ENCODE data around the gene PCK2. TPM values are rescaled to one million over a fixed set of nuclear protein-coding genes. Genes with fewer than 3 reads are reported as not detected.

The PCK2 gene
- total and polyA plus RNA-seq, 2 of the 13 experiments (the other 11 are each of a cell fraction or from before 2014, with no cell fraction given): 129 to 272 TPM

DNA sequence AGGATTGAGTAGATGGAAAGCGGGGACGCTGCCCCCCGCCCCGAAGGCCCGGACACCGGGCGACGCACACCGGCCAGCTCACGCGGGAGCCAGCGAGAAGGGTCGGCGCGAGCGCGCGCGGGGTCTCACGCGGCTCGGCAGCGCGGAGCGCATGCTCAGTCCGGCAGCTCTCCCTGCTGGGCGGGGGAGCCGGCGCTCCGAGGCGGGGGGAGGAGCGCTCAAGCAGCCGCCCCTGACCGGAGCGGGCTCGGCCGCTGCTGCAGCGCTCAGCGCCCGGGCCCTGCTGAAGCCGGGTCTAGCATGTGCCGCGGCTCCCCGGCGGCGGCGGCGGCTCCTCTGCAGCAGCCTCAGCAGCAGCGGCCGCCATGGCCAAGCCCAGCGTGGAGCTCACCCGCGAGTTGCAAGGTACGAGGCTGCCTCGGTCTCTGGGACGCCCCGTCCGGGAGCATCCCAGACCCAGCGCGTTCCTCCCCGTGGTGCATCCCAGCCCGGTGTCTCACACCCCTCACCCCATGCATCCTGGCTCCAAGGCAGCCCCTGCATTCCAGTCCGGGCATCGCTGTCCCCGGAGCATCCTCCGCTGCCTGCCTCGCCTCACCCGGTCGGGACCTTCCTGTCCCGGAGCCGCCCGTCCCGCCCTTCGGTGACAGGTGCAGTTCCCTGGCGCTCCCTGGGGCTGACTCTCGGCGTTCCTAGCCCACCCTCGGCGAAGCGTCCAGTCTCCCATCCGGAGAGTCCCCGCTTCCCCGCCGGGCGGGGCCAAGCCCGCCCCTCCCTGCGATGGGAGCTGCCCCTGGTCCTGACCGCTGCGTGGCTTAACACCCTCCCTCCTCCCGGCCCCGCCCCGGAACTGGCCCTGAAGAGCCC is 42.1 kb upstream of the PCK2 start, which contains the start of gene CARMIL3 (continued):
- TF ChIP-seq, protein P1, sequence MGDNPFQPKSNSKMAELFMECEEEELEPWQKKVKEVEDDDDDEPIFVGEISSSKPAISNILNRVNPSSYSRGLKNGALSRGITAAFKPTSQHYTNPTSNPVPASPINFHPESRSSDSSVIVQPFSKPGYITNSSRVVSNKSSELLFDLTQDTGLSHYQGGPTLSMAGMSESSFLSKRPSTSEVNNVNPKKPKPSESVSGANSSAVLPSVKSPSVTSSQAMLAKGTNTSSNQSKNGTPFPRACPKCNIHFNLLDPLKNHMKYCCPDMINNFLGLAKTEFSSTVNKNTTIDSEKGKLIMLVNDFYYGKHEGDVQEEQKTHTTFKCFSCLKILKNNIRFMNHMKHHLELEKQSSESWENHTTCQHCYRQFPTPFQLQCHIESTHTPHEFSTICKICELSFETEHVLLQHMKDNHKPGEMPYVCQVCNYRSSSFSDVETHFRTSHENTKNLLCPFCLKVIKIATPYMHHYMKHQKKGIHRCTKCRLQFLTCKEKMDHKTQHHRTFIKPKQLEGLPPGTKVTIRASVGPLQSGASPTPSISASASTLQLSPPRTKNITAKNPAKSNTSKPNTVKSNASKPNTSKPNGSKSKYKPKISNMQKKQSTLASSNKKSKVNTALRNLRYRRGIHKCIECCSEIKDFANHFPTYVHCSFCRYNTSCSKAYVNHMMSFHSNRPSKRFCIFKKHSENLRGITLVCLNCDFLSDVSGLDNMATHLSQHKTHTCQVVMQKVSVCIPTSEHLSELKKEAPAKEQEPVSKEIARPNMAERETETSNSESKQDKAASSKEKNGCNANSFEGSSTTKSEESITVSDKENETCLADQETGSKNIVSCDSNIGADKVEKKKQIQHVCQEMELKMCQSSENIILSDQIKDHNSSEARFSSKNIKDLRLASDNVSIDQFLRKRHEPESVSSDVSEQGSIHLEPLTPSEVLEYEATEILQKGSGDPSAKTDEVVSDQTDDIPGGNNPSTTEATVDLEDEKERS (CRISPR knock-in tag; IDR thresholded peaks at IDR 0.05): no peak
- TF ChIP-seq ZFAT (CRISPR knock-in tag; conservative IDR thresholded peaks at IDR 0.05): no peak
- TF ChIP-seq, protein P2, sequence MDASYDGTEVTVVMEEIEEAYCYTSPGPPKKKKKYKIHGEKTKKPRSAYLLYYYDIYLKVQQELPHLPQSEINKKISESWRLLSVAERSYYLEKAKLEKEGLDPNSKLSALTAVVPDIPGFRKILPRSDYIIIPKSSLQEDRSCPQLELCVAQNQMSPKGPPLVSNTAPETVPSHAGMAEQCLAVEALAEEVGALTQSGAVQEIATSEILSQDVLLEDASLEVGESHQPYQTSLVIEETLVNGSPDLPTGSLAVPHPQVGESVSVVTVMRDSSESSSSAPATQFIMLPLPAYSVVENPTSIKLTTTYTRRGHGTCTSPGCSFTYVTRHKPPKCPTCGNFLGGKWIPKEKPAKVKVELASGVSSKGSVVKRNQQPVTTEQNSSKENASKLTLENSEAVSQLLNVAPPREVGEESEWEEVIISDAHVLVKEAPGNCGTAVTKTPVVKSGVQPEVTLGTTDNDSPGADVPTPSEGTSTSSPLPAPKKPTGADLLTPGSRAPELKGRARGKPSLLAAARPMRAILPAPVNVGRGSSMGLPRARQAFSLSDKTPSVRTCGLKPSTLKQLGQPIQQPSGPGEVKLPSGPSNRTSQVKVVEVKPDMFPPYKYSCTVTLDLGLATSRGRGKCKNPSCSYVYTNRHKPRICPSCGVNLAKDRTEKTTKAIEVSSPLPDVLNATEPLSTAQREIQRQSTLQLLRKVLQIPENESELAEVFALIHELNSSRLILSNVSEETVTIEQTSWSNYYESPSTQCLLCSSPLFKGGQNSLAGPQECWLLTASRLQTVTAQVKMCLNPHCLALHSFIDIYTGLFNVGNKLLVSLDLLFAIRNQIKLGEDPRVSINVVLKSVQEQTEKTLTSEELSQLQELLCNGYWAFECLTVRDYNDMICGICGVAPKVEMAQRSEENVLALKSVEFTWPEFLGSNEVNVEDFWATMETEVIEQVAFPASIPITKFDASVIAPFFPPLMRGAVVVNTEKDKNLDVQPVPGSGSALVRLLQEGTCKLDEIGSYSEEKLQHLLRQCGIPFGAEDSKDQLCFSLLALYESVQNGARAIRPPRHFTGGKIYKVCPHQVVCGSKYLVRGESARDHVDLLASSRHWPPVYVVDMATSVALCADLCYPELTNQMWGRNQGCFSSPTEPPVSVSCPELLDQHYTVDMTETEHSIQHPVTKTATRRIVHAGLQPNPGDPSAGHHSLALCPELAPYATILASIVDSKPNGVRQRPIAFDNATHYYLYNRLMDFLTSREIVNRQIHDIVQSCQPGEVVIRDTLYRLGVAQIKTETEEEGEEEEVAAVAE (CRISPR knock-in tag; IDR thresholded peaks at IDR 0.05; ENCODE audit: borderline replicate concordance): peak; percentile 91
- TF ChIP-seq REPIN1 (CRISPR knock-in tag; IDR thresholded peaks at IDR 0.05; ENCODE audit: borderline replicate concordance, low read depth): no peak
- TF ChIP-seq, protein P3, sequence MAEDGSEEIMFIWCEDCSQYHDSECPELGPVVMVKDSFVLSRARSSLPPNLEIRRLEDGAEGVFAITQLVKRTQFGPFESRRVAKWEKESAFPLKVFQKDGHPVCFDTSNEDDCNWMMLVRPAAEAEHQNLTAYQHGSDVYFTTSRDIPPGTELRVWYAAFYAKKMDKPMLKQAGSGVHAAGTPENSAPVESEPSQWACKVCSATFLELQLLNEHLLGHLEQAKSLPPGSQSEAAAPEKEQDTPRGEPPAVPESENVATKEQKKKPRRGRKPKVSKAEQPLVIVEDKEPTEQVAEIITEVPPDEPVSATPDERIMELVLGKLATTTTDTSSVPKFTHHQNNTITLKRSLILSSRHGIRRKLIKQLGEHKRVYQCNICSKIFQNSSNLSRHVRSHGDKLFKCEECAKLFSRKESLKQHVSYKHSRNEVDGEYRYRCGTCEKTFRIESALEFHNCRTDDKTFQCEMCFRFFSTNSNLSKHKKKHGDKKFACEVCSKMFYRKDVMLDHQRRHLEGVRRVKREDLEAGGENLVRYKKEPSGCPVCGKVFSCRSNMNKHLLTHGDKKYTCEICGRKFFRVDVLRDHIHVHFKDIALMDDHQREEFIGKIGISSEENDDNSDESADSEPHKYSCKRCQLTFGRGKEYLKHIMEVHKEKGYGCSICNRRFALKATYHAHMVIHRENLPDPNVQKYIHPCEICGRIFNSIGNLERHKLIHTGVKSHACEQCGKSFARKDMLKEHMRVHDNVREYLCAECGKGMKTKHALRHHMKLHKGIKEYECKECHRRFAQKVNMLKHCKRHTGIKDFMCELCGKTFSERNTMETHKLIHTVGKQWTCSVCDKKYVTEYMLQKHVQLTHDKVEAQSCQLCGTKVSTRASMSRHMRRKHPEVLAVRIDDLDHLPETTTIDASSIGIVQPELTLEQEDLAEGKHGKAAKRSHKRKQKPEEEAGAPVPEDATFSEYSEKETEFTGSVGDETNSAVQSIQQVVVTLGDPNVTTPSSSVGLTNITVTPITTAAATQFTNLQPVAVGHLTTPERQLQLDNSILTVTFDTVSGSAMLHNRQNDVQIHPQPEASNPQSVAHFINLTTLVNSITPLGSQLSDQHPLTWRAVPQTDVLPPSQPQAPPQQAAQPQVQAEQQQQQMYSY (CRISPR knock-in tag; IDR thresholded peaks at IDR 0.05): no peak
- peak; percentile 54; the same call in 1 of the 2 replicates for TF ChIP-seq ZFP36L1 (CRISPR knock-in tag; IDR thresholded peaks at IDR 0.05)
- no peak for TF ChIP-seq HNRNPUL1 (IDR thresholded peaks at IDR 0.05; ENCODE audit: low read depth, low read length)
- peak; percentile 89 for TF ChIP-seq SP5 (CRISPR knock-in tag; IDR thresholded peaks at IDR 0.05; ENCODE audit: borderline replicate concordance, low read depth)
- peak; percentile 71; the same call in 1 of the 2 replicates for TF ChIP-seq ZNF614 (CRISPR knock-in tag; IDR thresholded peaks at IDR 0.05; ENCODE audit: borderline replicate concordance)
- TF ChIP-seq ZNF496 (CRISPR knock-in tag; IDR thresholded peaks at IDR 0.05; ENCODE audit: insufficient replicate concordance): no peak
- TF ChIP-seq, protein P4, sequence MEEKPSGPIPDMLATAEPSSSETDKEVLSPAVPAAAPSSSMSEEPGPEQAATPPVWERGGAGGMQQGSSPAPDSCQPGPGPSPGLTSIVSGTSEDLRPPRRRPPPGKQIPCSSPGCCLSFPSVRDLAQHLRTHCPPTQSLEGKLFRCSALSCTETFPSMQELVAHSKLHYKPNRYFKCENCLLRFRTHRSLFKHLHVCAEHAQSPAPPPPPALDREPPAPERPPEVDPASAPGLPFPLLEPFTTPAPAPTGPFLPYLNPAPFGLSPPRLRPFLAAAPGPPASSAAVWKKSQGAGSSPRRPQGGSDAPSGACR (CRISPR knock-in tag; IDR thresholded peaks at IDR 0.05): peak; percentile 73; the same call in 1 of the 2 replicates
- no peak for TF ChIP-seq SOX6 (IDR thresholded peaks at IDR 0.05)
- no peak for TF ChIP-seq SOX6 (CRISPR knock-in tag; IDR thresholded peaks at IDR 0.05)
- no peak for TF ChIP-seq ZNF33A (CRISPR knock-in tag; IDR thresholded peaks at IDR 0.05; ENCODE audit: borderline replicate concordance)
- peak; percentile 81 for TF ChIP-seq ZNF205 (CRISPR knock-in tag; IDR thresholded peaks at IDR 0.05)
- no peak for TF ChIP-seq SRSF4 (IDR thresholded peaks at IDR 0.05; ENCODE audit: low read depth, low read length, poor library complexity, severe bottlenecking)
